Measurements from ENCODE around the gene MYO16.

MYO16 gene

GRCh38 chr13:108629181-108629752 lies at the start of gene MYO16:
MYO16 (plus strand) TSS chr13:108629611; CDS start chr13:108629845, 234 bp downstream.
- DNase-seq, result no peak

GRCh38 chr13:108586826-108587225 lies 42.6 kb upstream of the MYO16 start:
- no peak for DNase-seq

- DNase-seq, result no peak
Observed at GRCh38 chr13:108588516-108588915, 40.9 kb upstream of the MYO16 start.

GRCh38 chr13:108594153-108594552 lies 35.3 kb upstream of the MYO16 start:
- DNase-seq, result no peak

- no peak for DNase-seq
Observed at GRCh38 chr13:108595436-108596274, 33.8 kb upstream of the MYO16 start.

GRCh38 chr13:108597943-108598342 lies 31.5 kb upstream of the MYO16 start:
- DNase-seq, result no peak

GRCh38 chr13:108606424-108606823 lies 23.0 kb upstream of the MYO16 start:
- DNase-seq, result no peak

- no peak for DNase-seq
Observed at GRCh38 chr13:108609353-108609752, 20.1 kb upstream of the MYO16 start.

GRCh38 chr13:108610507-108610906 lies 18.9 kb upstream of the MYO16 start:
- DNase-seq, result no peak

- DNase-seq, result no peak
Observed at GRCh38 chr13:108615241-108615640, 14.2 kb upstream of the MYO16 start.

GRCh38 chr13:108618233-108618632 lies 11.2 kb upstream of the MYO16 start:
- DNase-seq, result no peak

GRCh38 chr13:108621462-108621861 lies 7.9 kb upstream of the MYO16 start:
- no peak for DNase-seq

GRCh38 chr13:108624108-108624507 lies 5.3 kb upstream of the MYO16 start:
- DNase-seq, result no peak

- DNase-seq, result no peak
Observed at GRCh38 chr13:108624979-108625378, 4.4 kb upstream of the MYO16 start.

- DNase-seq, result no peak
Observed at GRCh38 chr13:108629988-108630387, 577 bp downstream of the MYO16 start.

- DNase-seq, result no peak
Observed at GRCh38 chr13:108632649-108633167, 3.3 kb downstream of the MYO16 start.

- DNase-seq, result no peak
Observed at GRCh38 chr13:108638901-108639300, 9.5 kb downstream of the MYO16 start.

- no peak for DNase-seq
Observed at GRCh38 chr13:108643646-108644353, 14.4 kb downstream of the MYO16 start.

- DNase-seq, result no peak
Observed at GRCh38 chr13:108645376-108645775, 16.0 kb downstream of the MYO16 start.

GRCh38 chr13:108650271-108650670 lies 20.9 kb downstream of the MYO16 start:
- no peak for DNase-seq

- DNase-seq, result no peak
Observed at GRCh38 chr13:108656742-108657141, 27.3 kb downstream of the MYO16 start.

- no peak for DNase-seq
Observed at GRCh38 chr13:108657519-108657918, 28.1 kb downstream of the MYO16 start.

- no peak for DNase-seq
Observed at GRCh38 chr13:108662528-108662927, 33.1 kb downstream of the MYO16 start.

- no peak for DNase-seq
Observed at GRCh38 chr13:108663710-108664109, 34.3 kb downstream of the MYO16 start.

All from KG1 (cell line).